ENCODE results near the gene NKX1-1.

- TF ChIP-seq CTCF (IDR thresholded peaks at IDR 0.05; ENCODE audit: low read depth, low read length) (no peak), POLR2A (IDR thresholded peaks at IDR 0.05; ENCODE audit: extremely low read depth, insufficient read length) (no peak), MAX (IDR thresholded peaks at IDR 0.05; ENCODE audit: low read depth, low read length) (no peak)
These were observed 2.2 kb upstream of the NKX1-1 start for GRCh38 chr4:1408418-1408817.
